Gastroesophageal sphincter (tissue), 3 donors: Measurements from ENCODE around the gene UBE2G2.

Experiments used
- CTCF ChIP-seq, 4 experiments: fragments of 200-600 bp in 2 of 4; fragments of 450-650 bp in 2 of 4; sonication (generic) in 1 of 4; IDR thresholded peaks; one replicate each; pipeline ENCODE4 v1.5.1; 2017 to 2019; ENCODE audit warnings: antibody characterized with exemption in 4 of 4, mild to moderate bottlenecking in 2 of 4, moderate library complexity in 2 of 4
- EP300 ChIP-seq: sonication (generic); formaldehyde crosslinking; IDR thresholded peaks from one replicate; pipeline ENCODE4 v1.6.1; 2017; ENCODE audit warnings: antibody characterized with exemption, mild to moderate bottlenecking
- POLR2A ChIP-seq, 2 donors: fragments of 450-650 bp; IDR thresholded peaks; one replicate each; pipeline ENCODE4 v1.6.1; 2017; ENCODE audit warnings: antibody characterized with exemption in 2 of 2, mild to moderate bottlenecking in 2 of 2, moderate library complexity in 1 of 2
- POLR2AphosphoS5 ChIP-seq: sonication (generic); formaldehyde crosslinking; IDR thresholded peaks from one replicate; pipeline ENCODE4 v1.6.1; 2017; ENCODE audit warnings: antibody characterized with exemption

DNA sequence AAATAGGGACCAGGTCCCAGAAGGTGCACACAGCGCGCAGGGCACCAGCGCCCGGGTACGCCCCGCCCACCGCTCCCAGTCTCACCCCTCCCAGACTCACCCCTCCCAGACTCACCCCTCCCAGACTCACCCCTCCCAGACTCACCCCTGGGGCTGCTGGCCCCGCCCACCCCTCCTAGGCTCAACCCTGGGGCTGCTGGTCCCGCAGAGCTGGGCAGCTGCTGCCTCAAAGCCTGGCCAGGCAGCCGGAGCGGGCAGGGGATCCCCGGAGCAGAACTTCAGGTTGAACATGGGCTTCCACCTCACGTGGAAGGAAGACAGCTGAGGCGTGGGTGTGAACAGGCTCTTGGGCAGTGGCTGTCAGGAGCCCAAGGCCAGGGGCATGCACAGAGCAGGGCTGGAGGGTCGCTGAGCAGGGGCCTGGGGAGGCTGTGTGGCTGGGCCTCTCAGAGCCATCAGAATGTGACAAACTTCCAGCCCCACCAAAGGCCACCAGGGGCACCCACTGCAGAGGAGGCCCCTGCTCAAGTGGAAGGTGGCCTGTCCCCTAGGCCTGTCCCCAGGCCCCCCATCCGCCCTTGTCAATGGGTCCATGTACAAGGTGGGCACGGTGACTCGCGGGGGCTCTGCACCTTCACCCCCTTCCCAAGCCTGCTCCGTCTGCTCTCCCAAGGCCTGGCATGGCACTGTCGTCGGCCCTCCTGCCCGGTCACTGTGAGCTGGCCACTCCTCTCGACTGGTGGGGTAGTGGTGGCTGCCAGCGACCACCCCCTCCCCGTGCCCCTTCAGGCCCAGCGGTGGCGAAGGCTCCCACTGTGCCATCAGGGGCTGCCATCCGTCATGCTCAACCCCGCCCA lies 36.6 kb upstream of the UBE2G2 start:
- TF ChIP-seq CTCF (IDR thresholded peaks at IDR 0.05) (no peak), POLR2A (IDR thresholded peaks at IDR 0.05) (no peak), EP300 (no peak), POLR2AphosphoS5 (no peak)
